T-cell (primary cell): Measurements from ENCODE around the gene RNF38. TPM values are rescaled to one million over a fixed set of nuclear protein-coding genes. Genes with fewer than 3 reads are reported as not detected.

Source experiments
- ATAC-seq, 4 experiments: fragments of 200-7000 bp in 3 of 4; fragments of 150-1000 bp in 1 of 4; cut with Tn5 transposase; replicated peaks in 1 of 4; 1 replicate in 3 of 4; 2 replicates in 1 of 4; pipeline ENCODE4 v1.10.0; 2021; ENCODE audit warnings: moderate library complexity in 3 of 4, mild to moderate bottlenecking in 2 of 4, moderate number of reproducible peaks in 1 of 4
- CTCF ChIA-PET, 2 donors: fragments of 300-600 bp; sonication (Branson Sonifier 250); formaldehyde crosslinking; loops; one replicate each; lab custom pipeline; 2022; ENCODE audit warnings: antibody characterized with exemption in 2 of 2; lab: Charles Lee
- POLR2A ChIA-PET, 2 donors: fragments of 300-600 bp; sonication (Branson Sonifier 250); formaldehyde crosslinking; loops; one replicate each; lab custom pipeline; 2022; ENCODE audit warnings: antibody characterized with exemption in 2 of 2; lab: Charles Lee
- DNase-seq, 35 experiments: peaks; one replicate each; pipeline versions ENCODE4 v3.0.0 to v3.0.0-alpha.2; 2013 to 2023
- H3K27ac ChIP-seq: one replicate; pipeline ENCODE4 v1.5.1; 2013; ENCODE audit warnings: low read length
- H3K27me3 ChIP-seq, 2 experiments: replicated peaks in 1 of 2; 1 replicate in 1 of 2; 2 replicates in 1 of 2; pipeline versions ENCODE4 v1.6.1 to v1.7.0; 2013; ENCODE audit warnings: low read length in 1 of 2, mixed read lengths in 1 of 2; ENCODE audit not compliant: control insufficient read depth in 2 of 2, insufficient read depth in 2 of 2; ENCODE audit errors: extremely low read depth in 1 of 2
- H3K36me3 ChIP-seq, 2 donors: 1 replicate in 1 of 2; 2 replicates in 1 of 2; pipeline versions ENCODE4 v1.6.1 to v1.7.0; 2013; ENCODE audit warnings: low read length in 1 of 2; ENCODE audit not compliant: control insufficient read depth in 2 of 2, insufficient read depth in 1 of 2; ENCODE audit errors: extremely low read depth in 1 of 2
- H3K4me1 ChIP-seq, 2 experiments: 1 replicate in 1 of 2; 2 replicates in 1 of 2; pipeline versions ENCODE4 v1.6.1 to v1.7.0; 2013; ENCODE audit warnings: low read length in 2 of 2, mixed read lengths in 1 of 2; ENCODE audit not compliant: insufficient read depth in 2 of 2, control insufficient read depth in 1 of 2; ENCODE audit errors: extremely low read depth in 1 of 2
- H3K4me3 ChIP-seq, 2 donors: 1 replicate in 1 of 2; 2 replicates in 1 of 2; pipeline versions ENCODE4 v1.5.1 to v1.7.0; 2013; ENCODE audit warnings: mild to moderate bottlenecking in 2 of 2, low read length in 1 of 2, moderate library complexity in 1 of 2; ENCODE audit not compliant: control insufficient read depth in 1 of 2; ENCODE audit errors: extremely low read depth in 1 of 2
- H3K9me3 ChIP-seq: 2 replicates; pipeline ENCODE4 v1.7.0; 2013
- H3K27ac Mint-ChIP-seq, 2 donors: one replicate each; pipeline ENCODE4 v1.8.0; 2020 to 2021; ENCODE audit warnings: mild to moderate bottlenecking in 2 of 2, mixed read lengths in 2 of 2
- H3K27me3 Mint-ChIP-seq, 2 donors: one replicate each; pipeline ENCODE4 v1.8.0; 2021 to 2022; ENCODE audit warnings: mixed read lengths in 2 of 2
- H3K36me3 Mint-ChIP-seq: one replicate; pipeline ENCODE4 v1.8.0; 2021; ENCODE audit warnings: mixed read lengths
- H3K4me1 Mint-ChIP-seq, 3 donors: one replicate each; pipeline ENCODE4 v1.8.0; 2020 to 2022; ENCODE audit warnings: mixed read lengths in 3 of 3, mild to moderate bottlenecking in 1 of 3
- H3K4me3 Mint-ChIP-seq, 3 donors: one replicate each; pipeline ENCODE4 v1.8.0; 2020 to 2022; ENCODE audit warnings: mild to moderate bottlenecking in 3 of 3, mixed read lengths in 3 of 3, moderate library complexity in 3 of 3
- H3K9me3 Mint-ChIP-seq, 3 donors: one replicate each; pipeline ENCODE4 v1.8.0; 2020 to 2022; ENCODE audit warnings: mixed read lengths in 3 of 3
- WGBS: methylation state at CpG from one replicate; pipeline ENCODE4 v1.1.5; 2013; ENCODE audit warnings: missing lambda C conversion rate; ENCODE audit not compliant: insufficient coverage; 5-methylcytosine and 5-hydroxymethylcytosine counted together
- total RNA-seq, 35 experiments: library from RNA in 6 of 35; stranded (reverse) in 6 of 35; fragments of 120-200 nt in 1 of 35; gene quantifications; one replicate each; pipeline versions ENCODE4 v1.2.1 to v1.2.4 and lab custom pipeline; 2013 to 2026

The RNF38 gene
- total RNA-seq, 5 donors from 2014 or later (not counting 1 experiment from before 2014, with no cell fraction given): 61.0 to 92.3 (median 71.2) TPM

- H3K36me3 Mint-ChIP-seq: peaks cover 12% of the 10 kb centered on the region
- H3K27ac ChIP-seq: no peak overlapping the region
- no peak for DNase-seq
- H3K4me1 Mint-ChIP-seq: peaks cover 58 to 62% (median 62%) of the 10 kb centered on the region in 3 donors
- H3K27me3 Mint-ChIP-seq: no peaks in the 10 kb centered on the region
- H3K9me3 Mint-ChIP-seq: no peaks in the 10 kb centered on the region
- H3K4me1 ChIP-seq: peaks cover 7 to 24% of the 10 kb centered on the region in 2 experiments
- H3K9me3 ChIP-seq: no peaks in the 10 kb centered on the region
- H3K27ac Mint-ChIP-seq: peak overlapping the region; percentile 1 to 7
- H3K36me3 ChIP-seq: peaks cover 0 to 3% of the 10 kb centered on the region in 2 donors
- H3K4me3 ChIP-seq: no peak overlapping the region
- CTCF ChIA-PET: no interaction called here
- ATAC-seq: no peak
- no peaks in the 10 kb centered on the region for H3K27me3 ChIP-seq
- POLR2A ChIA-PET: no interaction called here
- 100% methylated on average over 1 of the region's 4 CpGs for WGBS
- no peak overlapping the region for H3K4me3 Mint-ChIP-seq
Measured at GRCh38 chr9:36443581-36443980, 43.5 kb upstream of the RNF38 start.

GRCh38 chr9:36442710-36443109 lies 42.6 kb upstream of the RNF38 start:
- H3K9me3 Mint-ChIP-seq: no peaks in the 10 kb centered on the region
- Histone ChIP-seq H3K27me3 (no peaks in the 10 kb centered on the region), H3K27ac (no peak overlapping the region), H3K9me3 (no peaks in the 10 kb centered on the region), H3K36me3 (peaks cover 0 to 3% of the 10 kb centered on the region in 2 donors), H3K4me3 (no peak overlapping the region), H3K4me1 (peaks cover 7 to 24% of the 10 kb centered on the region in 2 experiments)
- H3K27ac Mint-ChIP-seq: no peak overlapping the region
- ATAC-seq (no peak), DNase-seq (no peak)
- CTCF ChIA-PET: interaction anchor here (0.5 to 1.7 kb wide), 4 partner anchors 18 to 116 kb away, joined by 4 to 13 read pairs (median 8); no protein-coding TSS in a partner anchor
- no peaks in the 10 kb centered on the region for H3K27me3 Mint-ChIP-seq
- POLR2A ChIA-PET: no interaction called here
- H3K36me3 Mint-ChIP-seq: peaks cover 12% of the 10 kb centered on the region
- WGBS: 97% methylated on average over 5 of the region's 6 CpGs
- no peak overlapping the region for H3K4me3 Mint-ChIP-seq
- H3K4me1 Mint-ChIP-seq: peaks cover 59 to 68% (median 64%) of the 10 kb centered on the region in 3 donors

GRCh38 chr9:36441966-36442365 lies 41.9 kb upstream of the RNF38 start:
- ChIA-PET CTCF (interaction anchor here (0.6 to 1.7 kb wide), 6 partner anchors 19 to 114 kb away, joined by 3 to 13 read pairs (median 5); no protein-coding TSS in a partner anchor), POLR2A (no interaction called here)
- peaks cover 9 to 24% of the 10 kb centered on the region in 2 experiments for H3K4me1 ChIP-seq
- 27% methylated on average over 2 of the region's 2 CpGs for WGBS
- no peaks in the 10 kb centered on the region for H3K27me3 ChIP-seq
- no peaks in the 10 kb centered on the region for H3K27me3 Mint-ChIP-seq
- no peak overlapping the region for H3K27ac ChIP-seq
- no peak overlapping the region for H3K4me3 Mint-ChIP-seq
- no peaks in the 10 kb centered on the region for H3K9me3 ChIP-seq
- H3K27ac Mint-ChIP-seq: no peak overlapping the region
- H3K4me3 ChIP-seq: no peak overlapping the region
- peaks cover 66 to 72% (median 68%) of the 10 kb centered on the region in 3 donors for H3K4me1 Mint-ChIP-seq
- no peaks in the 10 kb centered on the region for H3K9me3 Mint-ChIP-seq
- DNase-seq (peak in 1 of 35 experiments; percentile 33), ATAC-seq (peak in 3 of 4 experiments; percentile 57 to 75 (median 74))
- peaks cover 0 to 3% of the 10 kb centered on the region in 2 donors for H3K36me3 ChIP-seq
- H3K36me3 Mint-ChIP-seq: peaks cover 12% of the 10 kb centered on the region

- Mint-ChIP-seq H3K36me3 (peaks cover 2% of the 10 kb centered on the region), H3K9me3 (no peaks in the 10 kb centered on the region), H3K27me3 (no peaks in the 10 kb centered on the region), H3K4me3 (no peak overlapping the region), H3K4me1 (peaks cover 59 to 62% (median 60%) of the 10 kb centered on the region in 3 donors), H3K27ac (no peak overlapping the region)
- ATAC-seq: no peak
- no peaks in the 10 kb centered on the region for H3K9me3 ChIP-seq
- H3K4me1 ChIP-seq: peaks cover 9 to 16% of the 10 kb centered on the region in 2 experiments
- no CpG with 5 or more reads among the region's 3 CpGs for WGBS
- no peak overlapping the region for H3K4me3 ChIP-seq
- no peak for DNase-seq
- peaks cover 0 to 3% of the 10 kb centered on the region in 2 donors for H3K36me3 ChIP-seq
- ChIA-PET POLR2A (interaction anchor here (0.5 to 1.0 kb wide), 3 partner anchors 48 to 208 kb away, joined by 3 to 4 read pairs (median 3); no protein-coding TSS in a partner anchor), CTCF (interaction anchor here (0.5 to 1.3 kb wide), 6 partner anchors 11 to 177 kb away, joined by 4 to 8 read pairs (median 5); no protein-coding TSS in a partner anchor)
- no peaks in the 10 kb centered on the region for H3K27me3 ChIP-seq
- H3K27ac ChIP-seq: no peak overlapping the region
Measured at GRCh38 chr9:36438536-36439236, 38.6 kb upstream of the RNF38 start.

- WGBS: 88% methylated on average over 3 of the region's 3 CpGs
- H3K4me3 Mint-ChIP-seq: no peak overlapping the region
- POLR2A ChIA-PET: interaction anchor here (0.5 to 0.7 kb wide), 2 partner anchors 50 to 207 kb away, joined by 3 read pairs; no protein-coding TSS in a partner anchor
- no peaks in the 10 kb centered on the region for H3K9me3 Mint-ChIP-seq
- no peak overlapping the region for H3K4me3 ChIP-seq
- CTCF ChIA-PET: interaction anchor here in 1 of 2 donors (0.8 to 1.0 kb wide), 2 partner anchors 19 to 30 kb away, joined by 6 to 8 read pairs; no protein-coding TSS in a partner anchor
- ATAC-seq: no peak
- H3K27me3 ChIP-seq: no peaks in the 10 kb centered on the region
- peaks cover 53 to 56% (median 55%) of the 10 kb centered on the region in 3 donors for H3K4me1 Mint-ChIP-seq
- H3K4me1 ChIP-seq: peaks cover 9 to 15% of the 10 kb centered on the region in 2 experiments
- no peak overlapping the region for H3K27ac Mint-ChIP-seq
- DNase-seq: no peak
- peaks cover 0 to 1% of the 10 kb centered on the region in 2 donors for H3K36me3 ChIP-seq
- H3K36me3 Mint-ChIP-seq: peaks cover 2% of the 10 kb centered on the region
- no peak overlapping the region for H3K27ac ChIP-seq
- H3K9me3 ChIP-seq: no peaks in the 10 kb centered on the region
- no peaks in the 10 kb centered on the region for H3K27me3 Mint-ChIP-seq
Measured at GRCh38 chr9:36437790-36438189, 37.7 kb upstream of the RNF38 start.

- no peak for ATAC-seq
- H3K27ac Mint-ChIP-seq: no peak overlapping the region
- CTCF ChIA-PET: interaction anchor here in 1 of 2 donors (0.6 kb wide), 2 partner anchors 26 to 29 kb away, joined by 3 to 4 read pairs; no protein-coding TSS in a partner anchor
- no peaks in the 10 kb centered on the region for H3K9me3 Mint-ChIP-seq
- Histone ChIP-seq H3K9me3 (no peaks in the 10 kb centered on the region), H3K4me3 (no peak overlapping the region), H3K27ac (no peak overlapping the region), H3K4me1 (peaks cover 5 to 6% of the 10 kb centered on the region in 2 experiments), H3K27me3 (no peaks in the 10 kb centered on the region), H3K36me3 (no peaks in the 10 kb centered on the region)
- no peak overlapping the region for H3K4me3 Mint-ChIP-seq
- 100% methylated on average over 1 of the region's 2 CpGs for WGBS
- peaks cover 48 to 49% (median 49%) of the 10 kb centered on the region in 3 donors for H3K4me1 Mint-ChIP-seq
- no peak for DNase-seq
- H3K36me3 Mint-ChIP-seq: peaks cover 2% of the 10 kb centered on the region
- H3K27me3 Mint-ChIP-seq: no peaks in the 10 kb centered on the region
- POLR2A ChIA-PET: interaction anchor here (0.7 to 0.8 kb wide), 3 partner anchors 30 to 67 kb away, joined by 3 to 11 read pairs (median 6); no protein-coding TSS in a partner anchor
Measured at GRCh38 chr9:36436909-36437308, 36.8 kb upstream of the RNF38 start.
